Parathyroid adenoma (tissue), 2 donors: ENCODE results near the gene PLCL2.
A peak's percentile ranks its signal among the peaks of the same experiment; 100 is the strongest.

Experiments
- H2AFZ ChIP-seq: fragments of 300-600 bp; sonication (generic); one replicate; pipeline ENCODE4 v1.7.0; 2017; ENCODE audit warnings: antibody characterized with exemption, mild to moderate bottlenecking
- H3K27ac ChIP-seq: fragments of 300-600 bp; sonication (generic); one replicate; pipeline ENCODE4 v1.7.0; 2017
- H3K27me3 ChIP-seq: fragments of 300-600 bp; sonication (generic); one replicate; pipeline ENCODE4 v1.7.0; 2017; ENCODE audit warnings: low read length; ENCODE audit not compliant: control insufficient read depth, insufficient read depth
- H3K36me3 ChIP-seq: fragments of 300-600 bp; sonication (generic); one replicate; pipeline ENCODE4 v1.7.0; 2017; ENCODE audit warnings: low read length; ENCODE audit not compliant: control insufficient read depth, insufficient read depth
- H3K4me1 ChIP-seq: fragments of 300-600 bp; sonication (generic); one replicate; pipeline ENCODE4 v1.7.0; 2017; ENCODE audit warnings: control low read depth
- H3K4me2 ChIP-seq: fragments of 300-600 bp; sonication (generic); one replicate; pipeline ENCODE4 v1.7.0; 2017; ENCODE audit warnings: low read length
- H3K4me3 ChIP-seq: fragments of 300-600 bp; sonication (generic); one replicate; pipeline ENCODE4 v1.7.0; 2017; ENCODE audit warnings: low read depth, low read length
- H3K79me2 ChIP-seq: fragments of 300-600 bp; sonication (generic); one replicate; pipeline ENCODE4 v1.7.0; 2017; ENCODE audit warnings: control low read depth
- H3K9ac ChIP-seq: fragments of 300-600 bp; sonication (generic); one replicate; pipeline ENCODE4 v1.7.0; 2017; ENCODE audit warnings: mild to moderate bottlenecking
- H3K9me3 ChIP-seq: fragments of 300-600 bp; sonication (generic); one replicate; pipeline ENCODE4 v1.7.0; 2017; ENCODE audit warnings: low read length; ENCODE audit not compliant: control insufficient read depth
- CTCF ChIP-seq: fragments of 300-600 bp; sonication (generic); IDR thresholded peaks from one replicate; pipeline ENCODE4 v1.7.0; 2017; ENCODE audit warnings: antibody characterized with exemption, mild to moderate bottlenecking
- donor health status: primary hyperparathyroidism.

Gene PLCL2

DNA sequence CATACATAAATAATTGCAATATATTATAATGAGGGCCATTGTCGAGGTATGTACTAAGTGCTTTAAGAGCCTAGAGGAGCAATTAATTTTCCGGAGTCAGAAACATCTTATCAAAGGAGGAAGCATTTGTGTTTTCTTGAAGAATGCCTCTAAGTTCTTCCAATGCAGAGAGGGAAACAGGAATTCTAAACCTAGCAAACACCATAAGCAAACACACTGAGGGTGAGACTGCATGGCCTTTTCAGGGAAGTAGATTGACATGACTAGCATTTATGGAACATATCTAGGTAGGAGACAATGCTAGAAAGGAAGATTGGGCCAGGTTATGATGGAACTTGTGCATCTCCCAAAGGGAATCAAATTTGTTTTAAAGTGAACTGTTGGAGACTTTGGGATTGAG lies 7.2 kb upstream of the PLCL2 start:
- Histone ChIP-seq H3K4me3 (no peak overlapping the region), H2AFZ (no peak overlapping the region), H3K27ac (no peak overlapping the region)

DNA sequence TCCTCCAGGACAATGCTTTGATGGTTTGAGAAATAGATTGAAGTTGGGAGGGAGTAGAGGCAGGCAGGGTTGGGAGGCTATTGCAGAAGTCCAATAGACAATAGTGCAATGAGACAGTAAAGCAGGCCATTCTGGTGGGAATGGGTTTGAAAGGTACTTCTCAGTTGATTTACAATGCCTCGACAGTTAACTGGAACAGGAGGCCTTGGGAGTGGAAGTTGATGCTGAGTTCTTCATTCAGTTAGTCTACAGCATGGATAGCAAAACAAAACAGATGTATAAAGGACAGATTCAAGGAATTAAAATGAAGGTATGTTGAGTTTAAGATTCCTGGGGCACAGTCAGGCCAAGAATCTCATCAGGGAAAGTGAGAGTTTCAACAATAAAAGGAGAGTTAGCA lies 6.8 kb upstream of the PLCL2 start:
- Histone ChIP-seq H3K4me2 (no peak overlapping the region), H3K4me3 (no peak overlapping the region), H3K79me2 (no peaks in the 10 kb centered on the region), H3K9me3 (no peaks in the 10 kb centered on the region), H3K4me1 (no peaks in the 10 kb centered on the region), H2AFZ (no peak overlapping the region), H3K27me3 (no peaks in the 10 kb centered on the region), H3K27ac (no peak overlapping the region), H3K9ac (no peak overlapping the region), H3K36me3 (no peaks in the 10 kb centered on the region)
- TF ChIP-seq CTCF, result no peak

More for the DNA sequence above, 7.2 kb upstream of the PLCL2 start:
- H3K4me2 ChIP-seq, result no peak overlapping the region
- no peak overlapping the region for H3K9ac ChIP-seq
- no peaks in the 10 kb centered on the region for H3K27me3 ChIP-seq
- no peak for TF ChIP-seq CTCF
- H3K4me1 ChIP-seq, result no peaks in the 10 kb centered on the region
- no peaks in the 10 kb centered on the region for H3K36me3 ChIP-seq
- no peaks in the 10 kb centered on the region for H3K79me2 ChIP-seq
- no peaks in the 10 kb centered on the region for H3K9me3 ChIP-seq

- Histone ChIP-seq H3K36me3 (no peaks in the 10 kb centered on the region), H3K79me2 (no peaks in the 10 kb centered on the region), H3K27me3 (no peaks in the 10 kb centered on the region), H3K4me2 (no peak overlapping the region), H3K27ac (no peak overlapping the region), H2AFZ (peak overlapping the region; percentile 38), H3K9me3 (no peaks in the 10 kb centered on the region), H3K9ac (no peak overlapping the region), H3K4me3 (no peak overlapping the region), H3K4me1 (no peaks in the 10 kb centered on the region)
- no peak for TF ChIP-seq CTCF
Observed at GRCh38 chr3:16881896-16882630, 2.7 kb upstream of the PLCL2 start.

- H3K9me3 ChIP-seq, result no peaks in the 10 kb centered on the region
- H3K79me2 ChIP-seq, result no peaks in the 10 kb centered on the region
- H3K4me2 ChIP-seq, result no peak overlapping the region
- TF ChIP-seq CTCF, result no peak
- H3K27me3 ChIP-seq, result no peaks in the 10 kb centered on the region
- no peak overlapping the region for H3K4me3 ChIP-seq
- H3K9ac ChIP-seq, result no peak overlapping the region
- no peaks in the 10 kb centered on the region for H3K4me1 ChIP-seq
- no peaks in the 10 kb centered on the region for H3K36me3 ChIP-seq
- no peak overlapping the region for H3K27ac ChIP-seq
- H2AFZ ChIP-seq, result peak overlapping the region; percentile 96
Observed at GRCh38 chr3:16883057-16883722, 1.6 kb upstream of the PLCL2 start.

DNA sequence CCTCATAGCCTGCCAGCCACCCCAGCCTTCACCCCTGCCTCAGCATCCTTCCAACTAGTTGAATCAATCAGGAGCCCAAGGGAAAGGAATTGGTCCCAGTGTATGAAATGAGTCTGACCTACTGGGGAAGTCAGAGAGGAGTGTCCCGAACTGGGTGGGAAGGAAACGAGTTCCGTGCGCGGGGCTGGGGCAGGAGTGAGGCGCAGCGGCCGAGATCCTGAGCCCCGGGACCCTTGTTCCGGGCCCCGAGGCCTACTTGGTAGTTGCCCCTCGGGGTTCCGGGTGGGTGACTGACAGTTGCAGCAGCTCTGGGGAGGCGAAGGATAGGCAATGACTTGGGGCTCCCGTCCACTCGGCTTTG lies 1.1 kb upstream of the PLCL2 start:
- no peak overlapping the region for H3K9ac ChIP-seq
- H3K27ac ChIP-seq, result no peak overlapping the region
- H3K4me2 ChIP-seq, result peak overlapping the region; percentile 82
- peak overlapping the region; percentile 96 for H2AFZ ChIP-seq
- H3K9me3 ChIP-seq, result no peaks in the 10 kb centered on the region
- no peaks in the 10 kb centered on the region for H3K36me3 ChIP-seq
- H3K79me2 ChIP-seq, result no peaks in the 10 kb centered on the region
- H3K4me3 ChIP-seq, result no peak overlapping the region
- no peaks in the 10 kb centered on the region for H3K27me3 ChIP-seq
- no peak for TF ChIP-seq CTCF
- no peaks in the 10 kb centered on the region for H3K4me1 ChIP-seq
